Neural progenitor cell (in vitro differentiated cells): ENCODE results near the gene PPP4C. TPM values are rescaled to one million over a fixed set of nuclear protein-coding genes. Genes with fewer than 3 reads are reported as not detected.

Experiments
- DNase-seq: peaks from one replicate; pipeline ENCODE4 v3.0.0-alpha.2; 2016; ENCODE audit warnings: low spot score
- H2AFZ ChIP-seq: fragments of 200-600 bp; sonication (generic); replicated peaks from 2 replicates; pipeline ENCODE4 v1.6.1; 2016; ENCODE audit warnings: antibody characterized with exemption
- H3F3A ChIP-seq: fragments of 200-600 bp; sonication (generic); 2 replicates; pipeline ENCODE4 v1.6.1; 2016; ENCODE audit warnings: antibody characterized with exemption, low read depth
- H3K27ac ChIP-seq: fragments of 200-600 bp; sonication (generic); 2 replicates; pipeline ENCODE4 v1.5.1; 2016; ENCODE audit warnings: mild to moderate bottlenecking
- H3K27me3 ChIP-seq: fragments of 200-600 bp; sonication (generic); 2 replicates; pipeline ENCODE4 v1.6.1; 2016; ENCODE audit warnings: mild to moderate bottlenecking, moderate library complexity
- H3K36me3 ChIP-seq: fragments of 200-600 bp; sonication (generic); 2 replicates; pipeline ENCODE4 v1.5.1; 2016
- H3K4me1 ChIP-seq: fragments of 200-600 bp; sonication (generic); 2 replicates; pipeline ENCODE4 v1.6.1; 2016; ENCODE audit warnings: mixed run types
- H3K4me2 ChIP-seq: fragments of 200-600 bp; sonication (generic); 2 replicates; pipeline ENCODE4 v1.6.1; 2016
- H3K4me3 ChIP-seq: fragments of 200-600 bp; sonication (generic); 2 replicates; pipeline ENCODE4 v1.5.1; 2016
- H3K79me2 ChIP-seq: fragments of 200-600 bp; sonication (generic); 2 replicates; pipeline ENCODE4 v1.6.1; 2016; ENCODE audit warnings: low read depth
- H3K9ac ChIP-seq: fragments of 200-600 bp; sonication (generic); 2 replicates; pipeline ENCODE4 v1.6.1; 2016
- H3K9me3 ChIP-seq: fragments of 200-600 bp; sonication (generic); 2 replicates; pipeline ENCODE4 v1.5.1; 2016; ENCODE audit warnings: low read depth
- H4K20me1 ChIP-seq: fragments of 200-600 bp; sonication (generic); 2 replicates; pipeline ENCODE4 v1.6.1; 2016; ENCODE audit warnings: low read depth
- H3K27ac Mint-ChIP-seq: 3 replicates; pipeline ENCODE4 v1.8.0; 2021; ENCODE audit warnings: mixed read lengths
- H3K27me3 Mint-ChIP-seq: 2 replicates; pipeline ENCODE4 v1.8.0; 2022; ENCODE audit warnings: low read depth, mild to moderate bottlenecking, inconsistent platforms, moderate library complexity, mixed read lengths; ENCODE audit not compliant: insufficient read depth
- H3K36me3 Mint-ChIP-seq: 3 replicates; pipeline ENCODE4 v1.8.0; 2021; ENCODE audit warnings: mixed read lengths
- H3K4me1 Mint-ChIP-seq: 3 replicates; pipeline ENCODE4 v1.8.0; 2021; ENCODE audit warnings: mixed read lengths
- H3K4me3 Mint-ChIP-seq: 3 replicates; pipeline ENCODE4 v1.8.0; 2021; ENCODE audit warnings: mild to moderate bottlenecking, moderate library complexity, mixed read lengths
- H3K9me3 Mint-ChIP-seq: 3 replicates; pipeline ENCODE4 v1.8.0; 2020; ENCODE audit warnings: mixed read lengths
- EZH2 ChIP-seq: fragments of 200-600 bp; sonication (generic); IDR thresholded peaks from 2 replicates; pipeline ENCODE4 v1.6.1; 2017; ENCODE audit warnings: antibody characterized with exemption, mild to moderate bottlenecking, moderate library complexity
- EZH2phosphoT487 ChIP-seq: fragments of 200-600 bp; sonication (generic); IDR thresholded peaks from 2 replicates; pipeline ENCODE4 v1.6.1; 2017; ENCODE audit warnings: antibody characterized with exemption
- total RNA-seq: library from RNA; depleted of rRNA; stranded (reverse); fragments of >200 nt; gene quantifications from 2 replicates; pipeline ENCODE4 v1.2.3, GENCODE V29; 2015; ENCODE audit warnings: low replicate concordance
- TF ChIP-seq, protein P1 (sequence below): fragments of 200-600 bp; sonication (generic); IDR thresholded peaks from 2 replicates; pipeline ENCODE4 v1.5.1; 2017; ENCODE audit warnings: antibody characterized with exemption, mild to moderate bottlenecking

Gene PPP4C
- total RNA-seq, 1 donor from 2014 or later: 93.3 TPM

DNA sequence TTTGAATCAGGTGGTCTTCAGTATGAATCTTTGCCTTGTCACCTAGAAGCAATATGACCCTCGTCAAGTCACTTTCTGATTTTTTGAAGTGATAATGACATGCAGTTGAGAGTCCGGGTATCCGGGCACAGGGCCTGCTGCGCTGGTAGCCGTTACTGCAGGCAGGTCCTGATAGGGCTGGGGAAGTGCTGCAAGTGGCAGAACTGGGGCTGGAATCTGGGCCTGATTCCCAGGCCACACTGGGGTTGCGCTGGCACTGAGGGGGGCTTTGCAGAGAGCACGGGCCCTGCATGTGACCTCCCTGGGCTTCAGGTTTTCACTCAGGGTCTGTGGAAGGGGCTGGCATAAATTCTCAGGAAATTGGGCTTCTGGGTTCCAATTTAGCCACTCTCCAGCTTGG, 3.0 kb downstream of the PPP4C start:
- Histone ChIP-seq H3K9ac (no peak overlapping the region), H3K4me3 (no peak overlapping the region), H2AFZ (no peak overlapping the region), H3K9me3 (no peaks in the 10 kb centered on the region), H3K79me2 (peaks cover 48% of the 10 kb centered on the region), H3K27me3 (no peaks in the 10 kb centered on the region), H3K36me3 (no peaks in the 10 kb centered on the region), H3K4me2 (no peak overlapping the region), H4K20me1 (peaks cover 30% of the 10 kb centered on the region), H3K4me1 (peaks cover 10% of the 10 kb centered on the region), H3K27ac (no peak overlapping the region), H3F3A (peaks cover 18% of the 10 kb centered on the region)
- no peak overlapping the region for H3K4me3 Mint-ChIP-seq
- H3K27ac Mint-ChIP-seq: no peak overlapping the region
- TF ChIP-seq, protein P1, sequence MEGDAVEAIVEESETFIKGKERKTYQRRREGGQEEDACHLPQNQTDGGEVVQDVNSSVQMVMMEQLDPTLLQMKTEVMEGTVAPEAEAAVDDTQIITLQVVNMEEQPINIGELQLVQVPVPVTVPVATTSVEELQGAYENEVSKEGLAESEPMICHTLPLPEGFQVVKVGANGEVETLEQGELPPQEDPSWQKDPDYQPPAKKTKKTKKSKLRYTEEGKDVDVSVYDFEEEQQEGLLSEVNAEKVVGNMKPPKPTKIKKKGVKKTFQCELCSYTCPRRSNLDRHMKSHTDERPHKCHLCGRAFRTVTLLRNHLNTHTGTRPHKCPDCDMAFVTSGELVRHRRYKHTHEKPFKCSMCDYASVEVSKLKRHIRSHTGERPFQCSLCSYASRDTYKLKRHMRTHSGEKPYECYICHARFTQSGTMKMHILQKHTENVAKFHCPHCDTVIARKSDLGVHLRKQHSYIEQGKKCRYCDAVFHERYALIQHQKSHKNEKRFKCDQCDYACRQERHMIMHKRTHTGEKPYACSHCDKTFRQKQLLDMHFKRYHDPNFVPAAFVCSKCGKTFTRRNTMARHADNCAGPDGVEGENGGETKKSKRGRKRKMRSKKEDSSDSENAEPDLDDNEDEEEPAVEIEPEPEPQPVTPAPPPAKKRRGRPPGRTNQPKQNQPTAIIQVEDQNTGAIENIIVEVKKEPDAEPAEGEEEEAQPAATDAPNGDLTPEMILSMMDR: no peak
- TF ChIP-seq EZH2phosphoT487: no peak
- no peak for TF ChIP-seq EZH2
- DNase-seq: no peak
- peaks cover 9% of the 10 kb centered on the region for H3K27me3 Mint-ChIP-seq
- peaks cover 21% of the 10 kb centered on the region for H3K4me1 Mint-ChIP-seq
- H3K36me3 Mint-ChIP-seq: peaks cover 22% of the 10 kb centered on the region
- no peaks in the 10 kb centered on the region for H3K9me3 Mint-ChIP-seq

DNA sequence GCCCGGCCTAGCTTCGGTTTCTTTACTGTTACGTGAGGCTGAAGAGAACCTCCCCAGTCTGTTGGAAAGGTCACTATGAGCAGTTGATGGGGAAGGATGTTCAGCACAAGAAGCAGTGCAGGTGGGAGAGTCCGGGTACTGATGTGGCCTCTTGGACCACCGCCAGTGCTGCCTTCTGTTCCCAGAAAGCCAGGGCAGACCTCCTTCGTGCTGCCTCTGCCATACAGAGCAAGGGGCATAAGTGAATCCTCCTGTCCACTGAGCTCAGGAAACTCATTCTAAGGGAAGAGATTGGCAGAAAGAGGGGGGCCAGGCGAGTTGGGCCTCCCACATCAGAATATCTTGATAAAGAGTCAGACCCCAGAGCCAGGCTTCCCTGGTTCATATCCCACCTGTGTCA, 3.7 kb downstream of the PPP4C start:
- H3K36me3 ChIP-seq: no peaks in the 10 kb centered on the region
- H3K79me2 ChIP-seq: peaks cover 48% of the 10 kb centered on the region
- no peak for DNase-seq
- H3K4me1 ChIP-seq: peaks cover 10% of the 10 kb centered on the region
- no peak overlapping the region for H3K27ac Mint-ChIP-seq
- H3K4me1 Mint-ChIP-seq: peaks cover 21% of the 10 kb centered on the region
- H3K9ac ChIP-seq: no peak overlapping the region
- no peaks in the 10 kb centered on the region for H3K9me3 ChIP-seq
- H3K4me3 Mint-ChIP-seq: peak overlapping the region; percentile 31
- H3K27me3 Mint-ChIP-seq: peaks cover 11% of the 10 kb centered on the region
- H3K27ac ChIP-seq: no peak overlapping the region
- no peaks in the 10 kb centered on the region for H3K9me3 Mint-ChIP-seq
- H3K4me3 ChIP-seq: no peak overlapping the region
- peaks cover 12% of the 10 kb centered on the region for H3F3A ChIP-seq
- H3K4me2 ChIP-seq: no peak overlapping the region
- no peak overlapping the region for H2AFZ ChIP-seq
- H4K20me1 ChIP-seq: peaks cover 30% of the 10 kb centered on the region
- peaks cover 22% of the 10 kb centered on the region for H3K36me3 Mint-ChIP-seq
- no peaks in the 10 kb centered on the region for H3K27me3 ChIP-seq
- TF ChIP-seq EZH2phosphoT487 (no peak), EZH2 (no peak)
- TF ChIP-seq, protein P1: no peak

DNA sequence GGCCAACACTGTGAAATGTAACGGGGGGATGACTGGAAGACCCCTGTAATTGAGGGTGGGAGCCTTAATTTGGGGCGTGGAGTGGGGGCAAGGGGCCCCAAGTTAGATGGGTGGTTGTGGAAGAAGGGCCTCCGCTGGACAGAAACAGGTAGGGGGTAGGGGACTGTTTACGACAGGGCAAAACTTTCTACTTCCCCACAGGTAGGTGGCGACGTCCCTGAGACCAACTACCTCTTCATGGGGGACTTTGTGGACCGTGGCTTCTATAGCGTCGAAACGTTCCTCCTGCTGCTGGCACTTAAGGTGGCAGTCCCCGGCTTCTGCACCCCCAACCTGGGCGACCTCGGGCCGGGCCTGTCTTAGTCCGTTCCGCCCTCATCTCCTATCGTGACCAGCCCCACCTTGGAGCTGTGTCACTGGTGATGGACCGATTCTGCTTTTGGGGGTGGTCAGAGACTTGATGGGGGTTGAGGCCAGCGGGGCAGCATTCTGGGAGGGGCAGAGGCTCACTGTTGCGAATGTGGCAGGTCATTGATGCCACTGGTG, 6.8 kb downstream of the PPP4C start:
- no peaks in the 10 kb centered on the region for H3K4me1 ChIP-seq
- H3K79me2 ChIP-seq: peaks cover 31% of the 10 kb centered on the region
- no peaks in the 10 kb centered on the region for H3K36me3 ChIP-seq
- H3K27ac ChIP-seq: no peak overlapping the region
- Mint-ChIP-seq H3K27ac (no peak overlapping the region), H3K27me3 (peaks cover 11% of the 10 kb centered on the region), H3K4me3 (no peak overlapping the region), H3K4me1 (peaks cover 6% of the 10 kb centered on the region), H3K36me3 (peaks cover 19% of the 10 kb centered on the region), H3K9me3 (no peaks in the 10 kb centered on the region)
- H3K4me3 ChIP-seq: no peak overlapping the region
- TF ChIP-seq, protein P1: peak; percentile 6
- no peak for TF ChIP-seq EZH2
- no peak overlapping the region for H3K4me2 ChIP-seq
- H2AFZ ChIP-seq: no peak overlapping the region
- H3K9me3 ChIP-seq: no peaks in the 10 kb centered on the region
- no peak overlapping the region for H3K9ac ChIP-seq
- H3K27me3 ChIP-seq: no peaks in the 10 kb centered on the region
- no peak for DNase-seq
- H4K20me1 ChIP-seq: peaks cover 13% of the 10 kb centered on the region
- no peaks in the 10 kb centered on the region for H3F3A ChIP-seq
